IPS-11a (cell line): ENCODE results near the gene FANK1.
"Not testable (repeated sequence)": the region's sequence is repeated elsewhere in the genome, so short reads cannot be mapped to it uniquely, and the experiment has no call there.

Experiments
- H3K4me3 ChIP-seq: one replicate; pipeline ENCODE4 v1.5.1; 2013; ENCODE audit warnings: low read depth, low read length, control low read depth

FANK1 gene

GRCh38 chr10:125927265-125927664 is 30.9 kb downstream of the FANK1 start:
- not testable (repeated sequence) for H3K4me3 ChIP-seq

GRCh38 chr10:125928928-125929585 is 32.7 kb downstream of the FANK1 start:
- no peak overlapping the region for H3K4me3 ChIP-seq

GRCh38 chr10:125929618-125930017 is 33.3 kb downstream of the FANK1 start:
- no peak overlapping the region for H3K4me3 ChIP-seq

- H3K4me3 ChIP-seq = no peak overlapping the region
Observed at GRCh38 chr10:125933693-125934092, 37.3 kb downstream of the FANK1 start.

GRCh38 chr10:125936331-125936730 is 40.0 kb downstream of the FANK1 start:
- H3K4me3 ChIP-seq = no peak overlapping the region

GRCh38 chr10:125940515-125940914 is 44.2 kb downstream of the FANK1 start:
- H3K4me3 ChIP-seq = no peak overlapping the region

- H3K4me3 ChIP-seq = no peak overlapping the region
Observed at GRCh38 chr10:125951290-125951689, 54.9 kb downstream of the FANK1 start.

GRCh38 chr10:125953778-125954385 is 57.5 kb downstream of the FANK1 start:
- no peak overlapping the region for H3K4me3 ChIP-seq

GRCh38 chr10:125955766-125956165 is 59.4 kb downstream of the FANK1 start:
- H3K4me3 ChIP-seq = no peak overlapping the region

- no peak overlapping the region for H3K4me3 ChIP-seq
Observed at GRCh38 chr10:125961743-125962142, 65.4 kb downstream of the FANK1 start.

- H3K4me3 ChIP-seq = no peak overlapping the region
Observed at GRCh38 chr10:125962200-125962599, 65.8 kb downstream of the FANK1 start.

GRCh38 chr10:125964558-125964957 is 68.2 kb downstream of the FANK1 start:
- H3K4me3 ChIP-seq = no peak overlapping the region

- H3K4me3 ChIP-seq = no peak overlapping the region
Observed at GRCh38 chr10:125967533-125967932, 71.2 kb downstream of the FANK1 start.

GRCh38 chr10:125970077-125970630 is 73.8 kb downstream of the FANK1 start:
- not testable (repeated sequence) for H3K4me3 ChIP-seq

- H3K4me3 ChIP-seq = no peak overlapping the region
Observed at GRCh38 chr10:125976960-125977605, 80.7 kb downstream of the FANK1 start.

- H3K4me3 ChIP-seq = no peak overlapping the region
Observed at GRCh38 chr10:125979976-125980375, 83.6 kb downstream of the FANK1 start.

GRCh38 chr10:125980521-125981035 is 84.2 kb downstream of the FANK1 start:
- no peak overlapping the region for H3K4me3 ChIP-seq

GRCh38 chr10:125982260-125982948 is 86.0 kb downstream of the FANK1 start:
- H3K4me3 ChIP-seq = no peak overlapping the region

GRCh38 chr10:125983161-125983560 is 86.8 kb downstream of the FANK1 start:
- no peak overlapping the region for H3K4me3 ChIP-seq

- H3K4me3 ChIP-seq = no peak overlapping the region
Observed at GRCh38 chr10:125983656-125984055, 87.3 kb downstream of the FANK1 start.

GRCh38 chr10:125984346-125984745 is 88.0 kb downstream of the FANK1 start:
- H3K4me3 ChIP-seq = no peak overlapping the region
